Activated naive CD8-positive, alpha-beta T cell treated with anti-CD3 and anti-CD28 coated beads for 36 hours (primary cell): ENCODE results near the gene SGTB. TPM values are rescaled to one million over a fixed set of nuclear protein-coding genes. Genes with fewer than 3 reads are reported as not detected.
"Not testable (repeated sequence)": the region's sequence is repeated elsewhere in the genome, so short reads cannot be mapped to it uniquely, and the experiment has no call there.

Source experiments
- DNase-seq: peaks from one replicate; pipeline ENCODE4 v3.0.0; 2021
- H3K27ac Mint-ChIP-seq: one replicate; pipeline ENCODE4 v1.8.0; 2022; ENCODE audit warnings: mild to moderate bottlenecking, moderate library complexity, mixed read lengths
- H3K27me3 Mint-ChIP-seq: one replicate; pipeline ENCODE4 v1.8.0; 2022; ENCODE audit warnings: mild to moderate bottlenecking, mixed read lengths
- H3K36me3 Mint-ChIP-seq: one replicate; pipeline ENCODE4 v1.8.0; 2021; ENCODE audit warnings: mild to moderate bottlenecking, mixed read lengths
- H3K4me1 Mint-ChIP-seq: one replicate; pipeline ENCODE4 v1.8.0; 2021; ENCODE audit warnings: mixed read lengths
- H3K4me3 Mint-ChIP-seq: one replicate; pipeline ENCODE4 v1.8.0; 2022; ENCODE audit warnings: mild to moderate bottlenecking, moderate library complexity, mixed read lengths
- H3K9me3 Mint-ChIP-seq: one replicate; pipeline ENCODE4 v1.8.0; 2022; ENCODE audit warnings: mixed read lengths
- total RNA-seq, 2 experiments: library from RNA; stranded (reverse); gene quantifications; one replicate each; pipeline ENCODE4 v1.2.3, GENCODE V29; 2021

Gene SGTB
- total RNA-seq, 2 experiments from 2014 or later: 17.0 to 18.2 TPM

DNA sequence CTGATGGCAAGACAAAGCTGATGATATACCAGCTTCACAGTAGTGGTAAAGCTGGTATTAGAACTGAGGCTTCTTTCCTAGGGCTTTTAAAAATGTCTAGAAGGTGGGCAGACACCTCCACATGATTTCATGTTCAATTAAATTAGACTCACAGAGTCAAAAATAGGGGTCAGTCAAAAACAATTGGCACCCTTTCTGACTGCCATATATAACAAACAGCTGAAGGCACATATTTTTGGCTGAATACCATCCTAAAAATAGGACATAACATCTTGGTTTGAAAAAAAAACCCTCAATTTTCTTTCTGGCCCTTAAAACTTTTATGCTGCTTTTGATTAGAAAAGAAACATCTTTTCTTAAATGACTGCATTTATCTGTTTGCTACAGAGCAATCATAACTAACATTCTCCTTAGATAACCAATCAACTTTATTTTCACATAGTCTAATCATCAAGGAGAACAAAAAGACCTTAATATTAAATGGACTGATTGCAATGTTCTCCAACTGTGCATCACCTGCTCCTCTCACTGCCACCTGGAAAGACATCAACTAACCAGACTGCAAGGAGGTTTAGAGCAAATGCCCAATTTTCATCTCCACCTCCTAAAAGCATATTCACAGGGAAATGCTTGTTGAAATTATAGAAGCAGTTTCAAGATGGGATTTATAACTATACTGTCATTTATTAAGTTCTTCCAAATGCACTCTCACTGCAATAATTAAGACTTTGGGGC, 3.2 kb downstream of the SGTB start:
- H3K4me3 Mint-ChIP-seq: peak overlapping the region; percentile 91
- no peaks in the 10 kb centered on the region for H3K27me3 Mint-ChIP-seq
- no peak for DNase-seq
- peaks cover 20% of the 10 kb centered on the region for H3K4me1 Mint-ChIP-seq
- no peaks in the 10 kb centered on the region for H3K9me3 Mint-ChIP-seq
- peak overlapping the region; percentile 93 for H3K27ac Mint-ChIP-seq
- H3K36me3 Mint-ChIP-seq: peaks cover 18% of the 10 kb centered on the region

DNA sequence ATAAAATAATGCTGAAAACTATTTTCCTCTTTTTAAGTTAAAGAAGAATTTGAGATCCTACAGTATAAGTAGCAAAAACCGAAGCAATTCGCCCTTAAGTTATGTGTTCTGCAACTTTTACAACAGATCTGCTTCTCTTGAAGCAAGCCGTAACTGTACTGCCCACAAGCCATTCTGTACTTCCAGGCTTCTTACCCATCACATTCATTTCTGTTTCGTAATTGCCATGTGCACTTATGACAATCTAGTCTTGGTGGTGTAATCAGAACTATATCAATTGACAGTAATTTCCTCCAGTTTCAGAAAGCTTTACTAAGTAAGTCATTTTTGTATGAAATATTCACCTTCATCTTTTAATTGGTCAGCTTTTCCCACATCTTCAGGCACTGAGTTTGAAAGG, 13.8 kb downstream of the SGTB start:
- no peaks in the 10 kb centered on the region for H3K27me3 Mint-ChIP-seq
- peaks cover 15% of the 10 kb centered on the region for H3K4me1 Mint-ChIP-seq
- H3K4me3 Mint-ChIP-seq: no peak overlapping the region
- DNase-seq: no peak
- H3K36me3 Mint-ChIP-seq: peaks cover 16% of the 10 kb centered on the region
- no peaks in the 10 kb centered on the region for H3K9me3 Mint-ChIP-seq
- no peak overlapping the region for H3K27ac Mint-ChIP-seq

DNA sequence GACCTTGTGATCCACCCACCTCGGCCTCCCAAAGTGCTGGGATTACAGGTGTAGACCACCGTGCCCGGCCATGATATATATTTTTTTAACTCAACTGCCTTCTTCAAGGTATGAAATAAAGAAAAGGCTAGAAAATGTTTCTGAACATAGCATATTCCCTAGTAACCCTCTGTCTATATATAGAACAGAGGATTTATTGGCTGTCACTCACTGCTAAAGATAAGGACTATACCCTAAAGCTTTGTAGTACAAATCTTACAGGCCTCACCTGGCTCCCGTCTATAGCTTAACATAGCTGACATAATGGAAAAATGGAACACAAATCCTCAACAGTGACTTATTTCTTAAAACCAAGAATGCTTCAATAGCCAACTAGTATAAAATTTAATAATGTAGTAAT, 14.2 kb downstream of the SGTB start:
- Mint-ChIP-seq H3K9me3 (no peaks in the 10 kb centered on the region), H3K27me3 (no peaks in the 10 kb centered on the region), H3K36me3 (peaks cover 15% of the 10 kb centered on the region), H3K27ac (no peak overlapping the region), H3K4me1 (peaks cover 13% of the 10 kb centered on the region), H3K4me3 (no peak overlapping the region)
- no peak for DNase-seq

DNA sequence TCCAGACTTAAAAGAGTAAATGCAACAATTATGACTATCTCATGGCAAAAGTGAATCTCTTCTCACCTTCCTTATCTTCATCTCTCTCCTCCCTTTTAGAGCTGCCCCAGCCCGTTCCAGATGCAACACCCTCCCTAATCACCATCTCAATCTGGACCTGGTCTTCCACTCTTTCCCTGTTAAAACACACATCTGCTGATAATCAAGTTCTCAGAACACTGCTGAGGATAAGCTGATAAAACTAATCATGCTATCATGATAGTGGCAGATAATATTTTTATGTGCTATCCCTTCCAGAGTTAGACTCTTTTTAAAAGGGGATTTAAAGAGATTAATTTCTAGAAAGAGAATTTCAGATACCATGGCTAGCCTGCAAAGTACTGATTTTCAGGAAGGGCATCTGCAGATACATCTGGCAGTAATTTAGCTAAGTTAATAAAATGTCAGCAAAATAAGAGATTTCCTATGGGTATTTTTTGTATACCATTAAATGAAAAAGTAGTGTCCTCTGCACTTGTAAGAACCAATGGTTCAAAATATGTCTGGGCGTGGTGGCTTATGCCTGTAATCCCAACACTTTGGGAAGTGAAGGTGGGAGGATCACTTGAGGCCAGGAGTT, 17.2 kb downstream of the SGTB start:
- Mint-ChIP-seq H3K36me3 (peaks cover 20% of the 10 kb centered on the region), H3K9me3 (no peaks in the 10 kb centered on the region), H3K27me3 (no peaks in the 10 kb centered on the region), H3K4me3 (no peak overlapping the region), H3K4me1 (peaks cover 2% of the 10 kb centered on the region), H3K27ac (no peak overlapping the region)
- no peak for DNase-seq

DNA sequence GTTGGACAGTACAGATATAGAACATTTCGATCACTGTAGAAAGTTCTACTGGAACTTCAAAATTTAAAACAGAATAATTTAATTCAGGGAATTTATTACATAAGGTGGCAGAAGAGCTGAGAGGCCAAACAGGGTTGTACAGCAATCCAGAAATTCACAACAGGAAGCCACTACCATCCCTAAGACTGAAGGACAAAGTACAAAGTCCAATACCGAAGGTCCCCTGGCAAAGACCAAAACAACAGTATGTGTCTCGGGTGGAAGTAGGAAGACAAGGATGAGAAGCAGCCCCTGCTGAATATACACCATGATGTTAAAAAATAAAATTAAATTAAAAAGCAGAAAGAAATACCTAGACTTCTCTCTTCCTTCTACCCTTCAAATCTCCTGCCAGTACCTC, 19.9 kb downstream of the SGTB start:
- Mint-ChIP-seq H3K9me3 (no peaks in the 10 kb centered on the region), H3K4me3 (no peak overlapping the region), H3K36me3 (peaks cover 30% of the 10 kb centered on the region), H3K27ac (no peak overlapping the region), H3K4me1 (peaks cover 3% of the 10 kb centered on the region), H3K27me3 (no peaks in the 10 kb centered on the region)
- no peak for DNase-seq

DNA sequence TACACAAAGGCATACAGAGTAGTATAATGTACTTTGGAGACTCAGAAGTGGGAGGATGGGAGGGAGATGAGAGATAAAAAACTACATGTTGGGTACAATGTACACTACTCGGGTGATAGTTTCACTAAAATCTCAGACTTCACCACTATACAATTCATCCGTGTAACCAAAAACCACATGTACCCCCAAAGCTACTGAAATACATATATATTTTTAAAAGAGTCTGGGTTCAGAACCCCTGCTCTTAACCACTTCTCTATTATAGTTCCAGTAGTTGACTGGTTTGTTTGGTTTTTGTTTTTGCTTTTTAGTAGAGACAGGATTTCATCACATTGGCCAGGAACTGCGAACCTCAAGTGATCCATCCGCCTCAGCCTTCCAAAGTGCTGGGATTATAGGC, 22.6 kb downstream of the SGTB start:
- Mint-ChIP-seq H3K27ac (no peak overlapping the region), H3K9me3 (no peaks in the 10 kb centered on the region), H3K4me1 (peaks cover 4% of the 10 kb centered on the region), H3K36me3 (peaks cover 28% of the 10 kb centered on the region), H3K27me3 (no peaks in the 10 kb centered on the region), H3K4me3 (no peak overlapping the region)
- DNase-seq: no peak

DNA sequence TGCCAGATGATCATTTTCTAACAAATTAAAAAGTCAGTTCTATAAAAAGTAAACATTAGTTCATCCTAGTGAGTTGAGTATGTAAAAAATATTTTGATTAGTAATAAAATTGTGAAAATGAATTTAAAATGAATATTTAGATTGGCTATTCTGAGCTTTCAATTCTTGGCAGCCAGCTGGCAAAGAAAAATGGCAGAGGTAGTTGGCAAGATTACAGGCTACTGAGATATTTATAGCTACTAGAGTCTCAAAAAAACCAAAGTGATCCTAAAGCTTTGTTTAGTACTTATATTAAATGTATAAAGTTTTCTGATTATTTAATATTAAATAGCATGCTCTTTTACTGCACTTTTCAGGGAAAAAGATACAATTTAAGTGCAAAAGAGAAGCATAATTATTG, 25.0 kb downstream of the SGTB start:
- Mint-ChIP-seq H3K36me3 (peaks cover 25% of the 10 kb centered on the region), H3K9me3 (no peaks in the 10 kb centered on the region), H3K27me3 (no peaks in the 10 kb centered on the region), H3K4me3 (no peak overlapping the region), H3K27ac (no peak overlapping the region), H3K4me1 (peaks cover 4% of the 10 kb centered on the region)
- no peak for DNase-seq

DNA sequence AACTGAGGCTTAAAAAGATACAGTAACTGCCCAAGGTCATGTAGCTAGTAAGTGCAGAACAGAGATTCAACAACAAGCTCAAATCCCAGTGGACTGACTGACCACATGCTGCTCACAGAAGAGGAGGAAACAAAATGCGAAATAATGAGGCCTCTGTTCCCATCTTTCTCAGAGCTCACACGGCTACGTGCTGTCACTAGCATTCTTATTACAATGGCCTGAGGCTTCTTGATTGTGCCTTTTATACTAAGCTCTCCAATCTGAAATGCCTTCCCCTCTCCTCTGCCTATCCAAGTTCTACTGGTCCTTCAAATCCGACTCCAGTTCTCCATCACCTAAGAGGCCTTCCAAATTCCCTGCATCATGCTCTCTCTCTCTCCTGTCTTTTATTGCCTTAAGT, 26.0 kb downstream of the SGTB start:
- Mint-ChIP-seq H3K4me3 (no peak overlapping the region), H3K9me3 (no peaks in the 10 kb centered on the region), H3K4me1 (peaks cover 4% of the 10 kb centered on the region), H3K27ac (no peak overlapping the region), H3K36me3 (peaks cover 25% of the 10 kb centered on the region), H3K27me3 (no peaks in the 10 kb centered on the region)
- DNase-seq: no peak

DNA sequence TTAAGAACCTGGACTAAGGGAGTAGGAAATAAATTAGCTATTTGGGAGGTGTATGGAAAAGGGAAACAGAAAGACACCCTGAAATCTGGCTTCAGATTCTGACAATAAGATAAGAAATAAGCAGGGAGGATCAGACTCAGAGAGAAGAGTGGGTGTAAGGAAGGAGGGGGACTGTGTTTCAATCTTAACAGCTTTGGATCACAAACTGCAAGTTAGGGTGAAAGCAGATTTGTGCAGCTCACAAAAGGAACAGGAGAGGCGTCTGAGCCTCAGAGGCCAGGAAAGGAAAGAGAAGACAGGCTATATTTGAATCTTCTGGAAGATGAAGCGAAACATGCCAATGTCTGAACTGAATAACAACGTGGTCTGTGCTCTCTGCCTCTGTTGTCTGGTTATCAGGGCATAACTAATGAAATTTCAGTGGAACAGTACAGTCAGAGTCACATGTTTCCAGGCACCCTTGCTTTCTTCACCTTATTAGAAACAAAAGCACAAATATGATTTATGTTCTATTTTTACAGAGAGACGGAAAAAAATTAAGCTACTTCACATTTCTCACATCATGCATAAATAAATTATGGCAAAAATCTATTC, 26.6 kb downstream of the SGTB start:
- peaks cover 4% of the 10 kb centered on the region for H3K4me1 Mint-ChIP-seq

DNA sequence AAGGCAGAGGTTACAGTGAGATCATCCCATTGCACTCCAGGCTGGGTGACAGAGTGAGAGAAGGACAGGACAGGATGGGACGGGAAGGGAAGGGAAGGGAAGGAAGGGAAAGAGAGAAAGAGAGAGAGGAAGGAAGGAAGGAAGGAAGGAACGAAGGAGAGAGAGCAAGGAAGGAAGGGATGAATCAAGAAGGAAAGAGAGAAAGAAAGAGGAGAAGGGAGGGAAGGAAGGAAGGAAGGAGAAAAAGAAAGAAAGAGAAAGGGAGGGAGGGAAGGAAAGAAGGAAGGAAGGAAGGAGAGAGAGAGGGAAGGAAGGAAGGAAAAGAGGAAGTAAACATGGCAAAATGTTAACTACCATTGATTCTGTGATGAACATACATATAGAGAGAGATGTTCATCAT, 28.8 kb downstream of the SGTB start:
- Mint-ChIP-seq H3K36me3 (peaks cover 12% of the 10 kb centered on the region), H3K27ac (no peak overlapping the region), H3K9me3 (no peaks in the 10 kb centered on the region), H3K4me1 (peaks cover 4% of the 10 kb centered on the region), H3K4me3 (no peak overlapping the region), H3K27me3 (no peaks in the 10 kb centered on the region)
- no peak for DNase-seq

More for the DNA sequence above, 26.6 kb downstream of the SGTB start:
- no peaks in the 10 kb centered on the region for H3K9me3 Mint-ChIP-seq
- DNase-seq: no peak
- H3K36me3 Mint-ChIP-seq: peaks cover 30% of the 10 kb centered on the region
- no peak overlapping the region for H3K4me3 Mint-ChIP-seq
- no peaks in the 10 kb centered on the region for H3K27me3 Mint-ChIP-seq
- no peak overlapping the region for H3K27ac Mint-ChIP-seq

DNA sequence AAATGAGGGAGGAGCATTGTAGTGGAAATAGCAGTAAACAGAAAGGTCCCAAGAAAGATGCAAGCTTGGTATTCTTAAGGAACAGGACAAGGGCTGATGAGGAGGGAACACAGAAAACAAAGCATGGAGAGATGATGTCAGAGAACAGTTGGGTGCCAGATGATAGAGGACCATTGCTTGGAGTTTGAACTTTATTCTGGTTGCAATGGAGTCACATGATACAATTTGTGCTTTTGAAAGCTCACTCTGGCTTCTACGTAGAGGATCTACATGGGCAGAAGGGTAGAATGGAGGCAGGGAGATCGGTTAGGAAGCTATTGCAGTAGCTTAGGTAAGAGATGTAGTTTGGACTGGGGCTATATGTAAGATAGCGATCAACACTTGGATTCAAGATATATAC, 39.8 kb downstream of the SGTB start:
- H3K27me3 Mint-ChIP-seq: no peaks in the 10 kb centered on the region
- no peaks in the 10 kb centered on the region for H3K9me3 Mint-ChIP-seq
- no peak overlapping the region for H3K27ac Mint-ChIP-seq
- H3K36me3 Mint-ChIP-seq: peaks cover 46% of the 10 kb centered on the region
- H3K4me1 Mint-ChIP-seq: peaks cover 17% of the 10 kb centered on the region
- no peak overlapping the region for H3K4me3 Mint-ChIP-seq
- DNase-seq: no peak

DNA sequence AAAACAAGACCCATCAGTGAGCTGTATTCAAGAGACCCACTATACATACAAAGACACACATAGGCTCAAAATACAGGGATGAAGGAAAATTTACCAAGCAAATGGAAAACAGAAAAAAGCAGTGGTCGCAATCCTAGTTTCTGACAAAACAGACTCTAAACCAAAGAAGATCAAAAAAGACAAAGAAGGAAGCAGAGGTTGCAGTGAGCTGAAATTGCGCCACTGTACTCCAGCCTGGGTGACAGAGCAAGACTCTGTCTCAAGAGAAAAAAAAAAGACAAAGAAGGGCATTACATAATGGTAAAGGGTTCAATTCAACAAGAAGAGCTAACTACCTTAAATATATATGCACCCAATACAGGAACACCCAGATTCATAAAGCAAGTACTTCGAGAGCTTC, 45.9 kb downstream of the SGTB start:
- not testable (repeated sequence) for H3K4me3 Mint-ChIP-seq, DNase-seq, H3K9me3 Mint-ChIP-seq, H3K27me3 Mint-ChIP-seq
- Mint-ChIP-seq H3K4me1 (peaks cover 44% of the 10 kb centered on the region), H3K27ac (peak overlapping the region; percentile 67), H3K36me3 (peaks cover 50% of the 10 kb centered on the region)

DNA sequence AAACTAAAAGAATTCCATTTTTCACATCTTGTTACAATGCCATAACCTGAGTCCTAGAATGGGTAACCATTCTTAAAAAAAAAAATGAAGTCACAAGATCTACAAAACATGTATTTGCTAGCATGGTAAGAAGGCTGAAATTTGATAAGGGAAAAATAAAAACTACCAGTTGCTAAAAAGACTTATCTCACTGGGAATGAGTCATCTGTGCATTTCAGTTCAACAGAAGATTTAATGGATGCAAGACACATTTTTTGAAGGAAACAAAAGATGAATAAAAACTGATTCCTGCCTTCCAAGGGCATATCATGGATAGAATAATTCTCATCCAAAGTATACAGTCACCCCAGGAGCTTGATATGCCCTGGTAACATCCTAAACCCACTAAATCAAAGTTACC, 47.2 kb downstream of the SGTB start:
- H3K36me3 Mint-ChIP-seq: peaks cover 42% of the 10 kb centered on the region
- H3K27me3 Mint-ChIP-seq: no peaks in the 10 kb centered on the region
- no peaks in the 10 kb centered on the region for H3K9me3 Mint-ChIP-seq
- H3K27ac Mint-ChIP-seq: peak overlapping the region; percentile 54
- no peak for DNase-seq
- peaks cover 44% of the 10 kb centered on the region for H3K4me1 Mint-ChIP-seq
- H3K4me3 Mint-ChIP-seq: no peak overlapping the region

DNA sequence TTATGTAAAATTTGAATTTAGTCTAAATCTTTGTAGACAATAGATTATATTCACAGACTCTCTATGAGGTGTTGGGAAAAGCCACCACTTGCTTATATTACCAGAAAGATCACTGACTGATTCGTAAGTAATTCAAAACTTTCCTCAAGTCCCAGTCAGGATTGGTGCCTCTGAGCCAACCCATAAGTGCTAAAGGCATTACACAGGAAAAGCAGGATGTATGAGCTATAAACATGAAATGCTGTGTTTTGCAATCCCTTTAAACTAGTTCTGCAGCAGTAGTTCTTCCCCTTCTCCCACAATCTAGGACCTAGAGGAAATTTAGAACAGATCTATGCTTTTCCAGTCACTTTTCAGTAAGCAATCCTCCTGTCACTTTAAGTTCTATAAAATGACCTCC, 49.1 kb downstream of the SGTB start:
- Mint-ChIP-seq H3K27ac (no peak overlapping the region), H3K36me3 (peaks cover 26% of the 10 kb centered on the region)

DNA sequence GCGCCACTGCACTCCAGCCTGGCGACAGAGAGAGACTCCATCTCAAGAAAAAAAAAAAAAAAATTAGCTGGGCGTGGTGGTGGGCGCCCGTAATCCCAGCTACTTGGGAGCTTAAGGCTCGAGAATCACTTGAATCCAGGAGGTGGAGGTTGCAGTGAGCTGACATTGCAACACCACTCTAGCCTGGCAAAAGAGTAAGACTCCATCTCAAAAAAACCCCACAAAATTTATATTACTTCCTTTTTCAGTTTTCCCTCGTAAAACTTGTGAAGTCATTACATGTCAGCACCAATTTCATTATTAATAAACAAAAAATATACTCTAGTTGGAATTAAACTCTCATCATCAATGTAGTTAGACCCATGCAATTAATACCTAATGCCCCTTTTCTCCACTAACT, 53.2 kb downstream of the SGTB start:
- H3K4me3 Mint-ChIP-seq: no peak overlapping the region
- H3K27me3 Mint-ChIP-seq: no peaks in the 10 kb centered on the region
- H3K27ac Mint-ChIP-seq: no peak overlapping the region
- peaks cover 8% of the 10 kb centered on the region for H3K36me3 Mint-ChIP-seq
- peaks cover 2% of the 10 kb centered on the region for H3K4me1 Mint-ChIP-seq
- H3K9me3 Mint-ChIP-seq: no peaks in the 10 kb centered on the region
- no peak for DNase-seq

More for the DNA sequence above, 49.1 kb downstream of the SGTB start:
- DNase-seq: no peak
- Mint-ChIP-seq H3K4me3 (no peak overlapping the region), H3K9me3 (no peaks in the 10 kb centered on the region), H3K4me1 (peaks cover 34% of the 10 kb centered on the region), H3K27me3 (no peaks in the 10 kb centered on the region)
